Measurements from ENCODE around the gene SHQ1. TPM values are rescaled to one million over a fixed set of nuclear protein-coding genes. Genes with fewer than 3 reads are reported as not detected.

The SHQ1 gene
- total and polyA plus RNA-seq, 2 donors (not counting 3 experiments of a cell fraction or from before 2014, with no cell fraction given), result 7.3 to 20.6 TPM

- CTCF ChIA-PET, result interaction anchor here (1.0 to 1.7 kb wide), 3 partner anchors 9 to 856 kb away, joined by 3 to 5 read pairs (median 4); no protein-coding TSS in a partner anchor
- DNase-seq (ENCODE audit: low read depth, low spot score), result no peak
- Histone ChIP-seq H3K9me1 (replicated peaks; ENCODE audit: control insufficient read depth, extremely low read depth, insufficient read depth, low read length) (no peaks in the 10 kb centered on the region), H3K27me3 (ENCODE audit: control insufficient read depth in 2 of 2, insufficient read depth in 2 of 2, low read length in 2 of 2) (no peaks in the 10 kb centered on the region), H3K9me3 (replicated peaks; ENCODE audit: control insufficient read depth, insufficient read depth, low read length) (no peaks in the 10 kb centered on the region), H3K79me2 (ENCODE audit: control insufficient read depth, insufficient read depth, low read length) (no peaks in the 10 kb centered on the region), H2AFZ (ENCODE audit: low read depth, low read length) (no peak overlapping the region), H3K4me1 (ENCODE audit: control insufficient read depth, extremely low read depth, insufficient read depth, low read length) (peaks cover 8% of the 10 kb centered on the region), H3K36me3 (ENCODE audit: control insufficient read depth in 2 of 2, extremely low read depth in 1 of 2, insufficient read depth in 2 of 2, low read length in 2 of 2) (no peaks in the 10 kb centered on the region), H3K4me3 (replicated peaks in 1 of 3; ENCODE audit: insufficient read depth in 1 of 3, low read depth in 1 of 3, low read length in 3 of 3) (no peak overlapping the region), H3K27ac (ENCODE audit: insufficient read depth, low read depth, low read length) (no peak overlapping the region), H3K9ac (replicated peaks; ENCODE audit: extremely low read depth, insufficient read depth, low read length) (no peak overlapping the region), H3K4me2 (ENCODE audit: insufficient read depth, low read length) (no peak overlapping the region), H4K20me1 (replicated peaks; ENCODE audit: control insufficient read depth, extremely low read depth, insufficient read depth, low read length) (no peaks in the 10 kb centered on the region)
- TF ChIP-seq CTCF (IDR thresholded peaks at IDR 0.05; ENCODE audit: extremely low read depth in 1 of 2, insufficient read depth in 1 of 2, low read depth in 1 of 2, low read length in 2 of 2) (no peak), MAX (IDR thresholded peaks at IDR 0.05; ENCODE audit: insufficient read depth, insufficient read length) (no peak), JUN (IDR thresholded peaks at IDR 0.05; ENCODE audit: borderline replicate concordance, insufficient read depth, insufficient read length, low read depth) (no peak), EZH2 (IDR thresholded peaks at IDR 0.05; ENCODE audit: borderline replicate concordance, low read depth, low read length, severe bottlenecking) (no peak), FOS (IDR thresholded peaks at IDR 0.05; ENCODE audit: borderline replicate concordance, insufficient read depth, low read length) (no peak), POLR2AphosphoS5 (IDR thresholded peaks at IDR 0.05; ENCODE audit: insufficient read depth, low read depth, low read length) (no peak), GATA2 (IDR thresholded peaks at IDR 0.05; ENCODE audit: insufficient read depth, insufficient read length, low read depth, low read length) (no peak), POLR2A (IDR thresholded peaks at IDR 0.05; ENCODE audit: low read depth, low read length) (no peak), MYC (IDR thresholded peaks at IDR 0.05; ENCODE audit: low read depth, low read length) (no peak)
- dilution Hi-C loops (cut with MboI; ENCODE audit: extremely low pct_ligation_motif_present, low sequenced_read_pairs), result no loop called here
- POLR2A ChIA-PET, result no interaction called here
- intact Hi-C loops (cut with micrococcal nuclease), result no loop called here
- BruUV-seq (replicated peaks), result no TSS peak
- FAIRE-seq, result no peak
Measured at GRCh38 chr3:72811571-72811970, 36.7 kb downstream of the SHQ1 start.

Data from endothelial cell of umbilical vein (primary cell).